B cell (primary cell): Measurements from ENCODE around the gene TCF25. TPM values are rescaled to one million over a fixed set of nuclear protein-coding genes. Genes with fewer than 3 reads are reported as not detected.

ENCODE experiments used
- ATAC-seq: fragments of 200-7000 bp; cut with Tn5 transposase; one replicate; pipeline ENCODE4 v1.10.0; 2021; ENCODE audit warnings: low read depth, mild to moderate bottlenecking, moderate number of reproducible peaks, moderate library complexity
- CTCF ChIA-PET: fragments of 350-600 bp; sonication (Branson Sonifier 250); formaldehyde crosslinking; loops from one replicate; lab custom pipeline; 2021; ENCODE audit warnings: antibody characterized with exemption, inconsistent platforms; lab: Charles Lee
- POLR2A ChIA-PET: fragments of 350-600 bp; sonication (Branson Sonifier 250); formaldehyde crosslinking; loops from one replicate; lab custom pipeline; 2021; ENCODE audit warnings: antibody characterized with exemption; lab: Charles Lee
- DNase-seq: peaks from one replicate; pipeline ENCODE4 v3.0.0; 2013
- H2AFZ ChIP-seq: 2 replicates; pipeline ENCODE4 v1.6.1; 2012; ENCODE audit warnings: mild to moderate bottlenecking, low read depth, low read length; ENCODE audit not compliant: insufficient read depth, poor library complexity, severe bottlenecking
- H3K27ac ChIP-seq, 2 donors: 1 replicate in 1 of 2; 2 replicates in 1 of 2; pipeline ENCODE4 v1.5.1; 2012 to 2013; ENCODE audit warnings: low read length in 2 of 2, mild to moderate bottlenecking in 2 of 2, moderate library complexity in 1 of 2
- H3K27me3 ChIP-seq, 4 experiments: fragments of 200-600 bp in 1 of 4; sonication (generic) in 1 of 4; replicated peaks in 1 of 4; 1 replicate in 2 of 4; 2 replicates in 2 of 4; pipeline versions ENCODE4 v1.6.1 to v1.7.0; 2013 to 2016; ENCODE audit warnings: low read length in 3 of 4, mild to moderate bottlenecking in 2 of 4, mixed read lengths in 1 of 4, moderate library complexity in 1 of 4; ENCODE audit not compliant: insufficient read depth in 4 of 4, control insufficient read depth in 3 of 4; ENCODE audit errors: control extremely low read depth in 1 of 4
- H3K36me3 ChIP-seq, 2 experiments: replicated peaks in 1 of 2; 1 replicate in 1 of 2; 2 replicates in 1 of 2; pipeline versions ENCODE4 v1.6.1 to v1.7.1; 2013; ENCODE audit warnings: low read length in 1 of 2; ENCODE audit not compliant: insufficient read depth in 2 of 2, control insufficient read depth in 1 of 2; ENCODE audit errors: control extremely low read depth in 1 of 2, extremely low read depth in 1 of 2
- H3K4me1 ChIP-seq, 2 donors: fragments of 200-600 bp in 1 of 2; sonication (generic) in 1 of 2; 1 replicate in 1 of 2; 2 replicates in 1 of 2; pipeline versions ENCODE4 v1.5.1 to v1.6.1; 2013 to 2017; ENCODE audit warnings: low read length in 2 of 2; ENCODE audit not compliant: control insufficient read depth in 2 of 2, insufficient read depth in 2 of 2
- H3K4me2 ChIP-seq: replicated peaks from 2 replicates; pipeline ENCODE3; 2012; ENCODE audit warnings: mild to moderate bottlenecking, low read depth, low read length; ENCODE audit not compliant: poor library complexity, severe bottlenecking
- H3K4me3 ChIP-seq, 5 experiments: fragments of 200-600 bp in 1 of 5; sonication (generic) in 1 of 5; 1 replicate in 3 of 5; 2 replicates in 2 of 5; pipeline versions ENCODE4 v1.5.1 to v1.7.0; 2011 to 2016; ENCODE audit warnings: low read length in 4 of 5, mild to moderate bottlenecking in 4 of 5, low read depth in 2 of 5, control low read depth in 1 of 5, moderate library complexity in 1 of 5; ENCODE audit not compliant: insufficient read depth in 1 of 5; ENCODE audit errors: control extremely low read depth in 1 of 5, extremely low read depth in 1 of 5
- H3K79me2 ChIP-seq: fragments of 200-600 bp; sonication (generic); one replicate; pipeline ENCODE4 v1.6.0; 2016; ENCODE audit warnings: low read length; ENCODE audit not compliant: control insufficient read depth, insufficient read depth
- H3K9ac ChIP-seq: fragments of 200-600 bp; sonication (generic); 2 replicates; pipeline ENCODE4 v1.6.1; 2017; ENCODE audit warnings: mild to moderate bottlenecking, low read length, moderate library complexity
- H3K9me3 ChIP-seq, 3 donors: one replicate each; pipeline versions ENCODE4 v1.6.1 to v1.7.1; 2013; ENCODE audit warnings: low read length in 2 of 3; ENCODE audit not compliant: control insufficient read depth in 2 of 3, insufficient read depth in 1 of 3; ENCODE audit errors: control extremely low read depth in 1 of 3
- H4K20me1 ChIP-seq: 2 replicates; pipeline ENCODE4 v1.6.0; 2012; ENCODE audit warnings: mild to moderate bottlenecking, low read length; ENCODE audit not compliant: insufficient read depth, control insufficient read depth, poor library complexity, severe bottlenecking
- H3K27ac Mint-ChIP-seq: one replicate; pipeline ENCODE4 v1.8.0; 2021; ENCODE audit warnings: mixed read lengths
- H3K27me3 Mint-ChIP-seq: one replicate; pipeline ENCODE4 v1.8.0; 2021; ENCODE audit warnings: mixed read lengths
- H3K4me1 Mint-ChIP-seq: one replicate; pipeline ENCODE4 v1.8.0; 2021; ENCODE audit warnings: mixed read lengths
- H3K4me3 Mint-ChIP-seq: one replicate; pipeline ENCODE4 v1.8.0; 2021; ENCODE audit warnings: mixed read lengths
- H3K9me3 Mint-ChIP-seq: one replicate; pipeline ENCODE4 v1.8.0; 2022; ENCODE audit warnings: mixed read lengths; ENCODE audit not compliant: insufficient read depth
- EZH2 ChIP-seq: IDR thresholded peaks from 2 replicates; pipeline ENCODE4 v1.6.1; 2012; ENCODE audit warnings: borderline replicate concordance, low read depth, mild to moderate bottlenecking, moderate library complexity, low read length; ENCODE audit not compliant: insufficient read depth, poor library complexity, severe bottlenecking
- WGBS: methylation state at CpG from one replicate; pipeline ENCODE4 v1.1.5; 2013; ENCODE audit warnings: missing lambda C conversion rate; ENCODE audit not compliant: insufficient coverage; 5-methylcytosine and 5-hydroxymethylcytosine counted together
- intact Hi-C: fragments of 100-400 bp; cut with micrococcal nuclease; formaldehyde crosslinking; loops from one replicate; pipeline ENCODE4 v1.10.0; 2022
- polyA plus RNA-seq: library from polyadenylated mRNA; depleted of rRNA; stranded (reverse); fragments of >200 nt; gene quantifications from 2 replicates; pipeline ENCODE4 v1.2.3, GENCODE V29; 2012
- total RNA-seq, 2 donors: library from RNA; stranded (reverse); fragments of 120-200 nt in 1 of 2; gene quantifications; 1 replicate in 1 of 2; 2 replicates in 1 of 2; pipeline versions ENCODE4 v1.2.3 to v1.2.4, GENCODE V29; 2013 to 2022
- TF ChIP-seq, protein P1 (sequence below): fragments of 200-600 bp; IDR thresholded peaks from one replicate; pipeline ENCODE4 v1.8.0; 2022; ENCODE audit warnings: antibody characterized with exemption, mild to moderate bottlenecking

Gene TCF25
- total and polyA plus RNA-seq, 2 donors (not counting 1 experiment from before 2014, with no cell fraction given), result 200 to 444 TPM

DNA sequence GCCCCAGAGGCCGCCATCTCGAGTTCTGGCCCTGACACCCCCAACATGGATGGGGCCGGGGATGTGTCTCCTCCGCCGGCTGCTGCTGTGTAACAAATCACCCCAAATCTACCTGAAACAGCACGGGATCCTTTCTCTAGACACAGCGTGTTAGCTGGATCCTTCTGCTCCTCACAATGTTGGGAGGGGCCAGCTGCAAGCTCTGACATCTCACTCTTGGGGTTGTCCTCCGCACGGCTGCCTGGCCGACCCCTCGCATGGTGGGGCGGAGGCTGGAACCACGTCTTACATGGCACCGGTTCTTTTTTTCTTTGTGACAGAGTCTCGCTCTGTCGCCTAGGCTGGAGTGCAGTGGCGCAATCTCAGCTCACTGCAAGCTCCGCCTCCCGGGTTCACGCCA lies 63.6 kb downstream of the TCF25 start:
- Mint-ChIP-seq H3K4me3 (no peak overlapping the region), H3K27ac (no peak overlapping the region), H3K4me1 (peaks cover 3% of the 10 kb centered on the region), H3K27me3 (peaks cover 12% of the 10 kb centered on the region), H3K9me3 (no peaks in the 10 kb centered on the region)
- no peak overlapping the region for H2AFZ ChIP-seq
- no peaks in the 10 kb centered on the region for H4K20me1 ChIP-seq
- no peaks in the 10 kb centered on the region for H3K79me2 ChIP-seq
- ATAC-seq (no peak), DNase-seq (no peak)
- no peaks in the 10 kb centered on the region for H3K4me1 ChIP-seq
- intact Hi-C loops, result no loop called here
- WGBS, result 96% methylated on average over 20 of the region's 20 CpGs
- ChIA-PET POLR2A (no interaction called here), CTCF (no interaction called here)
- H3K4me3 ChIP-seq, result no peak overlapping the region
- no peak for TF ChIP-seq EZH2
- TF ChIP-seq, protein P1, sequence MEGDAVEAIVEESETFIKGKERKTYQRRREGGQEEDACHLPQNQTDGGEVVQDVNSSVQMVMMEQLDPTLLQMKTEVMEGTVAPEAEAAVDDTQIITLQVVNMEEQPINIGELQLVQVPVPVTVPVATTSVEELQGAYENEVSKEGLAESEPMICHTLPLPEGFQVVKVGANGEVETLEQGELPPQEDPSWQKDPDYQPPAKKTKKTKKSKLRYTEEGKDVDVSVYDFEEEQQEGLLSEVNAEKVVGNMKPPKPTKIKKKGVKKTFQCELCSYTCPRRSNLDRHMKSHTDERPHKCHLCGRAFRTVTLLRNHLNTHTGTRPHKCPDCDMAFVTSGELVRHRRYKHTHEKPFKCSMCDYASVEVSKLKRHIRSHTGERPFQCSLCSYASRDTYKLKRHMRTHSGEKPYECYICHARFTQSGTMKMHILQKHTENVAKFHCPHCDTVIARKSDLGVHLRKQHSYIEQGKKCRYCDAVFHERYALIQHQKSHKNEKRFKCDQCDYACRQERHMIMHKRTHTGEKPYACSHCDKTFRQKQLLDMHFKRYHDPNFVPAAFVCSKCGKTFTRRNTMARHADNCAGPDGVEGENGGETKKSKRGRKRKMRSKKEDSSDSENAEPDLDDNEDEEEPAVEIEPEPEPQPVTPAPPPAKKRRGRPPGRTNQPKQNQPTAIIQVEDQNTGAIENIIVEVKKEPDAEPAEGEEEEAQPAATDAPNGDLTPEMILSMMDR, result no peak
- peaks cover 0 to 4% (median 0%) of the 10 kb centered on the region in 4 experiments for H3K27me3 ChIP-seq
- no peak overlapping the region for H3K27ac ChIP-seq
- no peaks in the 10 kb centered on the region for H3K36me3 ChIP-seq
- no peak overlapping the region for H3K4me2 ChIP-seq
- no peak overlapping the region for H3K9ac ChIP-seq
- no peaks in the 10 kb centered on the region for H3K9me3 ChIP-seq

DNA sequence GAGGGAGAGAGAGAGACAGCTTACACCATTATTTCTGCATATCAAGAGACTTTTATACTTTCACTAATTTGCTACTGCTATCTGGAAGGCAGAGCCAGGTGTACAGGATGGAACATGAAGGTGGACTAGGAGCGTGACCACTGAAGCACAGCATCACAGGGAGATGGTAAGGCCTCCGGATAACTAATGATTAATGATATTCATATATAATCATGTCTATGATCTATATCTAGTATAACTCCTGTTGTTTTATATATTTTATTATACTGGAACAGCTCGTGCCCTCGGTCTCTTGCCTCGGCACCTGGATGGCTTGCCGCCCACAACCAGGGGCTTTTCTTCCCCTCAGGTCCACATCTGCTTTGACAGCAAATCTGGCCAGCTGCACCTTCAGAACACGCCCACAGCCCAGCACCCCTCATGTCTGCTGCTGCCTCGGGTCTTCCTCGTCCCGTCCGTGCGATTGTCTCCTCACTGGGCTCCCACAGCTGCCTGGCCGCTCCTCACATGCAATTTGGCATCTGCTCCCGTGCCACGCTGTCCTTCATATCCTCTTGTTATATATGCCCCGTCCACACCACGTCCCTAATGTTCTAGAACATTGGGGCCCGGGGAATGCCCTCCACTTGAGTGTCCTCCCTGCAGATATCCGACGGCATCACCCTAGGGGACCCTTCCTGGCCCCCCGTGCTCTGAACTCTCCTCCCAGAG lies 64.9 kb downstream of the TCF25 start:
- H3K4me1 ChIP-seq, result no peaks in the 10 kb centered on the region
- peaks cover 0 to 4% (median 2%) of the 10 kb centered on the region in 4 experiments for H3K27me3 ChIP-seq
- TF ChIP-seq, protein P1, result no peak
- no peak for TF ChIP-seq EZH2
- no peak overlapping the region for H3K4me3 ChIP-seq
- POLR2A ChIA-PET, result no interaction called here
- H3K9me3 Mint-ChIP-seq, result no peaks in the 10 kb centered on the region
- no peaks in the 10 kb centered on the region for H4K20me1 ChIP-seq
- CTCF ChIA-PET, result no interaction called here
- no peak overlapping the region for H3K27ac Mint-ChIP-seq
- intact Hi-C loops, result no loop called here
- peaks cover 15% of the 10 kb centered on the region for H3K27me3 Mint-ChIP-seq
- peaks cover 0 to 3% (median 0%) of the 10 kb centered on the region in 3 donors for H3K9me3 ChIP-seq
- 85% methylated on average over 15 of the region's 21 CpGs for WGBS
- H3K27ac ChIP-seq, result no peak overlapping the region
- no peaks in the 10 kb centered on the region for H3K79me2 ChIP-seq
- no peak overlapping the region for H3K4me2 ChIP-seq
- no peak overlapping the region for H3K9ac ChIP-seq
- ATAC-seq, result no peak
- H3K4me3 Mint-ChIP-seq, result no peak overlapping the region
- no peaks in the 10 kb centered on the region for H3K36me3 ChIP-seq
- DNase-seq, result no peak
- H2AFZ ChIP-seq, result no peak overlapping the region
- H3K4me1 Mint-ChIP-seq, result no peaks in the 10 kb centered on the region
